HFF-Myc (cell line): ENCODE results near the gene CDK7.

Experiments used
- DNase-seq: peaks from one replicate; pipeline ENCODE4 v3.0.0-alpha.2; 2011; ENCODE audit warnings: low read depth; ENCODE audit errors: extremely low read depth
- H3K4me3 ChIP-seq: replicated peaks from 2 replicates; pipeline ENCODE4 v1.5.1; 2011; ENCODE audit warnings: low read depth, mild to moderate bottlenecking, control low read depth, low read length
- TF ChIP-seq, protein P1 (sequence below): IDR thresholded peaks from 2 replicates; pipeline ENCODE4 v1.5.1; 2012; ENCODE audit warnings: mild to moderate bottlenecking, low read depth, low read length, control low read depth; ENCODE audit errors: missing control alignments

CDK7 gene

DNA sequence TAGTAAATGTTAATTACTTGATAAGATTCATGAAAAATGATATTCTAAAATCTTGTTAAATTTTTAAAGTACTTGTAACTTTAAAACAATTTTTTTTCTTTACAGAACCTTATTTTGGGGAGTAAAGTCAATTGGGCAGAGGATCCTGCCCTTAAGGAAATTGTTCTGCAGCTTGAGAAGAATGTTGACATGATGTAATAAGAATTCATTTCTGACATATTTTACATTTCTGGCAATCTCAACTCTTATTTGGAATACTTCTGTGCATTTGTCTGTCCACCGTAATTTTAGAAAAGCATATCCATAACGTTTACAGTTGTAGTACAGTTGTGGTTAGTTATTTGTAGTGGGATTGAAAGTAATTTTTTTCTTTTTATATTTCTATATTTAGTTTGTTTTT is 25.1 kb upstream of the CDK7 start:
- no peak for DNase-seq
- TF ChIP-seq, protein P1, sequence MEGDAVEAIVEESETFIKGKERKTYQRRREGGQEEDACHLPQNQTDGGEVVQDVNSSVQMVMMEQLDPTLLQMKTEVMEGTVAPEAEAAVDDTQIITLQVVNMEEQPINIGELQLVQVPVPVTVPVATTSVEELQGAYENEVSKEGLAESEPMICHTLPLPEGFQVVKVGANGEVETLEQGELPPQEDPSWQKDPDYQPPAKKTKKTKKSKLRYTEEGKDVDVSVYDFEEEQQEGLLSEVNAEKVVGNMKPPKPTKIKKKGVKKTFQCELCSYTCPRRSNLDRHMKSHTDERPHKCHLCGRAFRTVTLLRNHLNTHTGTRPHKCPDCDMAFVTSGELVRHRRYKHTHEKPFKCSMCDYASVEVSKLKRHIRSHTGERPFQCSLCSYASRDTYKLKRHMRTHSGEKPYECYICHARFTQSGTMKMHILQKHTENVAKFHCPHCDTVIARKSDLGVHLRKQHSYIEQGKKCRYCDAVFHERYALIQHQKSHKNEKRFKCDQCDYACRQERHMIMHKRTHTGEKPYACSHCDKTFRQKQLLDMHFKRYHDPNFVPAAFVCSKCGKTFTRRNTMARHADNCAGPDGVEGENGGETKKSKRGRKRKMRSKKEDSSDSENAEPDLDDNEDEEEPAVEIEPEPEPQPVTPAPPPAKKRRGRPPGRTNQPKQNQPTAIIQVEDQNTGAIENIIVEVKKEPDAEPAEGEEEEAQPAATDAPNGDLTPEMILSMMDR: no peak
- H3K4me3 ChIP-seq: no peak overlapping the region

DNA sequence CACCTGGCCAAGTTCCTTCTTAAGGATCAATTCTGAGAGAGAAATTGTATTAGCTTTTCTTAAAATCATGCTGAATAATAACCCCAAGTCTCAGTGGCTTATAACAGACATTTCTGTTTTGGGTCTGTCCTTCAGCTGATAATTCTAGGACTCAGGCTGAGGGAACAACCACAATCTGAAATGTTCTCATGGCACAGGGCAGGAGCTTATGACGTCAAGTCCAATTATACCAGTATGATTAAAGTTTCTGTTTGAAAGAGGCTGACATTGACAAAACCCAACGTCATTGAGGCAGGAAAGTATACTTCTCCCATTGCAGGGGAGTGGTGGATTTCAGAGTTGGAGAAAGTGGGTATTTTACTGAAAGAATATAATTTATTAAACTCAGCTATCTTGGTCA is 23.5 kb upstream of the CDK7 start:
- TF ChIP-seq, protein P1: no peak
- H3K4me3 ChIP-seq: no peak overlapping the region
- DNase-seq: no peak

DNA sequence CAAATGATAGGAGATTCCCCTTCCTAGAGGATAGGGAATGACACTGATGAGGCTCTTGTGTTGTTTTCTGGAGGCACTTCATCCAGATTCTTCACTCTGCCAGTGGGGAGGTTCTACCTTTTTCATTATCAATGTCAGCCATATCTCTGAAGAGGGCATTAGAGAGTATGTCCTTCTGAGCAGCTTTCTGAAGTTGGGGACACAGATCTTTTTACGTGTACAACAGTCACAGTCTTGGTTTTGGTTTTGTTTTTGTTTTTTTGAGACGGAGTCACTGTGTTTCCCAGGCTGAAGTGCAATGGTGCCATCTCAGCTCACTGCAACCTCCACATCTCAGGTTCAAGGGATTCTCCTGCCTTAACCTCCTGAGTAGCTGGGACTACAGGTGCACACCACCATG is 22.7 kb upstream of the CDK7 start:
- no peak overlapping the region for H3K4me3 ChIP-seq
- no peak for DNase-seq
- TF ChIP-seq, protein P1: no peak

DNA sequence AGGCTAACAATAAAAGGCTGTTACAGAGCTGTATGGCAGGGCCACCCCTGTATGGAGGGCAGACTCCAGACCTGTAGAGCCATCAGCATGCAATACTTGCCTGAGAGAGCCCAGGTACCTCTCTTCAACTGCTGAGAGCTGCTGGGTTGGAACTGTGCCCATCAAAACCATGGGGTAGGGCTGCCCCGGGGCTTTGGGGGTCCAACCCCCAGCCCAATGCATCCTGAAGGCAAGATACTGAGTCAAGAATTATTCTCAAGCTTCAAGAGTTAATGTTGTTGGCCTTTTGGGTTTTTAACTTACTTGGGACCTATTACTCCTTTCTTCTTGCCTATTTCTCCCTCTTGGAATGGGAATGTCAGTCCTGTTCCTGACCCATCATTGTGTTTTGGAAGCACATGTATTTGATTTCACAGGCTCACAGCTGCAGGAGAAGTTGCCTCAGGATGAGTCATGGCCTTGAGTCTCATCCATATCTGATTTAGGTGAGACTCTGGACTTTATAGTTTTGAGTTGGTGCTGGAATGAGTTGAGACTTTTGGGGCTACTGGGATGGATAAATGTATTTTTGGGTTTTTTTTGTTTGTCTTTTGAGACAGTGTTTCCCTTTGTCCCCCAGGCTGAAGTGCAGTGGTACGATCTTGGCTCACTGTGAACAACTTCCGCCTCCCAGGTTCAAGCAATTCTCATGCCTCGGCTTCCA is 21.0 kb upstream of the CDK7 start:
- TF ChIP-seq, protein P1: no peak
- peak; percentile 57 for DNase-seq
- H3K4me3 ChIP-seq: no peak overlapping the region

DNA sequence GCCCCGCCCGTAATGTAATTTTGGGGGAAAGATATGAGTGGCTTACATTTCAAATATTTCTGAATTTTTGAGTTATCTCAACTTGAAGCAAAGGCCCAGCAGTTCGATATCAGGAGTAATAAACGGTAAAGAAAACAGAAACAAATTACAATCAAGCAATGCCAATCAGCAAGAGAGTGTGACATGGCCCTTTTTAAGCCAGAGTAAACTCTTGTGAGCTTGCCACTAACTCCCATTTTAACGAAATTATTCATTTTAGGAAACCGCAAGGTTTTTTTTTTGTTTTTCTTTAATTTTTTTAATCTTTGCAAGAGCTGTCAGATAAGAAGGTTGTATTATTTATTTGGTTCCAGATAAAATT is 17.6 kb upstream of the CDK7 start:
- DNase-seq: no peak
- H3K4me3 ChIP-seq: peak overlapping the region; percentile 98
- TF ChIP-seq, protein P1: no peak

DNA sequence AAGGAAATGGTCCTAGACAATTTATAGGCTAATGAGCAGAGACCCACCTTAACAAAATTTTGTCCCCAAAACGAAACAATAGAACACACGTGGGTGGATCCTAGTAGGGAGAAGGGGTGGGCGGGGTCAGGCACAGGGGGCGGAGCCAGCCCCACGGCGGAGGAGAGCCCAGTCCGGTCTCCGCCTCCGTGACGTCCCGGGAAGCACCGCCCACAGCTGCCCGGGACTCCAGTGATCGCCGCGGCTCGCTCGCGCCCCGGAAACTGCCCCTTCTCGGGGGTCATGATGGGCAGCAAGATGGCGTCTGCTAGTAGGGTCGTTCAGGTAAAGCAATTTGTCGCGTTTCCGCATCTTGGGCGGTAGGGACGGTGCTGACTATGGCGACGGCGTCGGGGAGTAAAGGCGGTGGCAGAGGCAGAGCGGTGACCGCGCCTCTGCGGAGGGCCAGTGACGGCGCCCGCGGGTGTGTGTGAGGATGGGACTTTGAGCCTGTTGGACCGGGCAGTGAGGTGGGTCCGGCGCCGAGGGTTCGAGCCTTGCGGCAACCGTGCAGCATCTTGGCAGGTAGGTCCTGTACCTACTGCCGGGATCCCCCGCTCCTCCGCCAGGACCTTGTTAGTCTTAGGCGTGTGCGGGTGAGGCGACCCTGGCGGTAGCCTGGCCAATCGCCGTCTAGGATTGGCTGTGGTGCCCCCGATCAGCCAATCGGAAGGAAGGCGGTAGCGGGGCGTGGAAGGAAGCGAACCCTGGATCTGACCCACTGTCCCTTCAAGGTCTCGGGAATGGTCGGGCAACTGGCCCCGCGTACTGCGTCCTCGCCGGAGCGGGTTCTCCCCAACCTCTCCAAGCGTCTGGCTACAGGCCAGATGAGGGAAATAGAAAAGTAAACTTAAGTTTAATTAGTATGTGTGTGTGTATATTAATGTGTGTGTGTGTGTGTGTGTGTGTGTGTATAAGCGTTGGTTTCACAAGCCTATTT is 16.8 kb upstream of the CDK7 start:
- TF ChIP-seq, protein P1: no peak
- DNase-seq: peak; percentile 61
- peak overlapping the region; percentile 98 for H3K4me3 ChIP-seq
